Measurements from ENCODE around the gene RASGRP3. TPM values are rescaled to one million over a fixed set of nuclear protein-coding genes. Genes with fewer than 3 reads are reported as not detected.
A peak's percentile ranks its signal among the peaks of the same experiment; 100 is the strongest.

Gene RASGRP3
- total and polyA plus RNA-seq, 2 of the 13 experiments (the other 11 are each of a cell fraction or from before 2014, with no cell fraction given): 0.01 TPM; not detected in 1

GRCh38 chr2:33598561-33599174, 122.2 kb downstream of the RASGRP3 start (continued):
- TF ChIP-seq ARID4A (CRISPR knock-in tag; IDR thresholded peaks at IDR 0.05; ENCODE audit: borderline replicate concordance): peak; percentile 82
- TF ChIP-seq ISL2 (CRISPR knock-in tag; IDR thresholded peaks at IDR 0.05): 0 out of 2 replicates have a peak, but pooled peaks have one; percentile 13
- TF ChIP-seq AGO2 (optimal IDR thresholded peaks at IDR 0.05; ENCODE audit: low read depth, low read length): peak; percentile 36
- TF ChIP-seq NPAS2 (CRISPR knock-in tag; IDR thresholded peaks at IDR 0.05; ENCODE audit: borderline replicate concordance): no peak
- TF ChIP-seq KDM3A (CRISPR knock-in tag; IDR thresholded peaks at IDR 0.05; ENCODE audit: low read depth): no peak
- peak; percentile 4; the same call in 1 of the 2 replicates for TF ChIP-seq SALL2 (CRISPR knock-in tag; IDR thresholded peaks at IDR 0.05)
- TF ChIP-seq HOXA5 (CRISPR knock-in tag; IDR thresholded peaks at IDR 0.05): 0 out of 2 replicates have a peak, but pooled peaks have one; percentile 17
- peak; percentile 65; the same call in 1 of the 2 replicates for TF ChIP-seq DMTF1 (CRISPR knock-in tag; IDR thresholded peaks at IDR 0.05)
- TF ChIP-seq FOXO1 (CRISPR knock-in tag; IDR thresholded peaks at IDR 0.05): 0 out of 2 replicates have a peak, but pooled peaks have one; percentile 6
- 0 out of 2 replicates have a peak, but pooled peaks have one; percentile 83 for TF ChIP-seq ZSCAN22 (CRISPR knock-in tag; IDR thresholded peaks at IDR 0.05)
- TF ChIP-seq EEA1 (CRISPR knock-in tag; IDR thresholded peaks at IDR 0.05; ENCODE audit: borderline replicate concordance): peak; percentile 47; the same call in 1 of the 2 replicates
- no peak; the same call in 1 of the 2 replicates for TF ChIP-seq ZNF724P (CRISPR knock-in tag; IDR thresholded peaks at IDR 0.05; ENCODE audit: borderline replicate concordance)
- TF ChIP-seq HCFC1 (IDR thresholded peaks at IDR 0.05; ENCODE audit: low read depth, low read length): peak; percentile 21; the same call in 1 of the 2 replicates
- TF ChIP-seq ZNF740 (CRISPR knock-in tag; IDR thresholded peaks at IDR 0.05): peak; percentile 77; the same call in 1 of the 2 replicates
- peak; percentile 19 for TF ChIP-seq SRSF1 (optimal IDR thresholded peaks at IDR 0.05; ENCODE audit: low read depth, low read length)
- peak; percentile 18; the same call in 1 of the 2 replicates for TF ChIP-seq MYPOP (CRISPR knock-in tag; IDR thresholded peaks at IDR 0.05)
- TF ChIP-seq ATF7-NPFF (CRISPR knock-in tag; IDR thresholded peaks at IDR 0.05; ENCODE audit: low read depth): no peak
